ENCODE measurements around the gene STMN3. TPM values are rescaled to one million over a fixed set of nuclear protein-coding genes. Genes with fewer than 3 reads are reported as not detected.

The STMN3 gene
- total RNA-seq, 1 experiment from 2014 or later: 138 TPM

DNA sequence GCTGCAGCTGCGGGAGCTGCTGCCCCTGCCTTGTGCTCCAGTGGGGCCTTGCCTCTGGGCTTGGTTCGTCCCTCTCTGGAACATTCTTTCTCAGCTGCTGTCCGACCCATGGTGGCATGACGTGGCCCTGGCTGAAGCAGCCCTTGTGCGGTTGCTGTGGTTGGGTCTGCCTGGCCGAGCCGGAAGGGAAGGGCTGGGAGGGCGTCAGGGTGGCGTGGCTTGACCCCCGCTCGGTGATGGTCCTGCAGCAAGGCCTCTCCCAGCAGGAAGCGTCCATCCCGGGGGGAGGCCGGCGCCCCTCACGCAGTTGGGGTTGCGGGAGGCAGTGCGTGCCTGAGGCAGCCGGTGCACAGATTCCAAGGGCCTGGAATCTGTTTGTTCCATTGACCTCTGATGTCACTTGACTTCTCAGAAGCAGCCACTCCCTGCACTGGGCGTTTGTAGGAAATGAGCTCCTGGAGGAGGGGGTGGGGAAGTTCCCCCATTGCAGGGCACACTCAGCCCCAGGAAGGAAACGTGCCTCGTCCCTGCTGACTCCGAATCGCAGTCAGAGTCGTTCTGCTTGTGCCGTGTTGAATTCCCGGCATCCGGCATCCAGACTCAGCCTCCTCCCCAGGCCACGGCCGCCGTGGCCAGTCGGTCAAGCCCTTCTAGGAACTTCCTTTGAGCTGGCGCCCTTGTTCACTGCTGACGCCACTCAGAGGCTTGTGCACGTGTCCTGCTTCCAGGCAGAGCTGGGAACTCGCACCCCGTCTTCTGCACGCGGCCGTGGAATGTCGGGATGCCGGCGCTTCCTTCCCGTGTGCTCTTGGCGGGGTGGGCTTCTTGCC is 33.5 kb upstream of the STMN3 start:
- ChIA-PET POLR2A (interaction anchor here (0.9 to 1.0 kb wide), 2 partner anchors 28 to 44 kb away, joined by 4 to 5 read pairs; partner anchors contain the start of gene RTEL1), RAD21 (ENCODE audit: low non-redundant PET in 1 of 2, low total read pairs in 2 of 2, uncharacterized antibody in 2 of 2, unreplicated experiment in 2 of 2) (interaction anchor here in 1 of 2 experiments (1.1 kb wide), 1 partner anchor 28 kb away, joined by 4 read pairs; no protein-coding TSS in a partner anchor), CTCF (no interaction called here)
- peak; percentile 35 for ATAC-seq
- Histone ChIP-seq H3K27me3 (ENCODE audit: insufficient read depth, low read length) (no peaks in the 10 kb centered on the region), H3K9ac (ENCODE audit: low read length) (peak overlapping the region; percentile 67), H2AFZ (ENCODE audit: low read depth, low read length, poor library complexity, severe bottlenecking) (no peak overlapping the region), H4K20me1 (ENCODE audit: insufficient read depth) (no peaks in the 10 kb centered on the region), H3K79me2 (ENCODE audit: insufficient read depth, low read length) (peaks cover 30% of the 10 kb centered on the region), H3K9me2 (ENCODE audit: insufficient read depth) (no peaks in the 10 kb centered on the region), H3K4me3 (replicated peaks in 1 of 2; ENCODE audit: low read depth in 1 of 2, low read length in 2 of 2) (peak overlapping the region; percentile 7 to 34; a peak in 1 of 4 replicates), H3K27ac (ENCODE audit: low read depth, low read length) (peak overlapping the region; percentile 100), H3K36me3 (ENCODE audit: control insufficient read depth in 1 of 2, insufficient read depth in 2 of 2, low read length in 2 of 2) (peaks cover 0 to 10% of the 10 kb centered on the region in 2 experiments; a peak in 1 of 4 replicates), H3K4me2 (ENCODE audit: low read length) (peak overlapping the region; percentile 80), H3K9me3 (ENCODE audit: control insufficient read depth in 1 of 2, insufficient read depth in 1 of 2, low read depth in 1 of 2, low read length in 2 of 2) (no peaks in the 10 kb centered on the region), H3K4me1 (ENCODE audit: control insufficient read depth in 1 of 2, insufficient read depth in 2 of 2, low read length in 2 of 2) (peaks cover 60 to 99% of the 10 kb centered on the region in 2 experiments)
- no peak; the same call in 1 of the 2 replicates for TF ChIP-seq POLR2AphosphoS5 (IDR thresholded peaks at IDR 0.05; ENCODE audit: low read depth, low read length)
- TF ChIP-seq CEBPB (IDR thresholded peaks at IDR 0.05; ENCODE audit: low read depth): no peak
- TF ChIP-seq POLR2A (IDR thresholded peaks at IDR 0.05; ENCODE audit: borderline replicate concordance, extremely low read depth, insufficient read depth, insufficient read length): no peak
- TF ChIP-seq RAD21 (IDR thresholded peaks at IDR 0.05; ENCODE audit: low read depth): no peak
- no peak for TF ChIP-seq FOSL1 (IDR thresholded peaks at IDR 0.05; ENCODE audit: low read depth)
- no peak for TF ChIP-seq CTCF (IDR thresholded peaks at IDR 0.05 in 2 of 3, conservative IDR thresholded peaks at IDR 0.05 in 1 of 3; ENCODE audit: borderline replicate concordance in 1 of 3, insufficient read depth in 1 of 3, low read depth in 2 of 3, low read length in 2 of 3)
- TF ChIP-seq JUND (IDR thresholded peaks at IDR 0.05): no peak
- TF ChIP-seq EZH2 (IDR thresholded peaks at IDR 0.05): no peak
- TF ChIP-seq EZH2phosphoT487 (IDR thresholded peaks at IDR 0.05; ENCODE audit: borderline replicate concordance): no peak
- no peak; the same call in 1 of the 2 replicates for TF ChIP-seq ZFX (IDR thresholded peaks at IDR 0.05)
- TF ChIP-seq SRF (IDR thresholded peaks at IDR 0.05; ENCODE audit: low read depth): no peak
- TF ChIP-seq SP1 (IDR thresholded peaks at IDR 0.05; ENCODE audit: low read depth): no peak
- TF ChIP-seq, protein P1, sequence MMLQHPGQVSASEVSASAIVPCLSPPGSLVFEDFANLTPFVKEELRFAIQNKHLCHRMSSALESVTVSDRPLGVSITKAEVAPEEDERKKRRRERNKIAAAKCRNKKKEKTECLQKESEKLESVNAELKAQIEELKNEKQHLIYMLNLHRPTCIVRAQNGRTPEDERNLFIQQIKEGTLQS (IDR thresholded peaks at IDR 0.05): no peak
- no peak for TF ChIP-seq ZNF274 (IDR thresholded peaks at IDR 0.05; ENCODE audit: low read depth, low read length)
- TF ChIP-seq, protein P2, sequence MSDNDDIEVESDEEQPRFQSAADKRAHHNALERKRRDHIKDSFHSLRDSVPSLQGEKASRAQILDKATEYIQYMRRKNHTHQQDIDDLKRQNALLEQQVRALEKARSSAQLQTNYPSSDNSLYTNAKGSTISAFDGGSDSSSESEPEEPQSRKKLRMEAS (IDR thresholded peaks at IDR 0.05): no peak
- no peak for TF ChIP-seq SIN3A (IDR thresholded peaks at IDR 0.05; ENCODE audit: low read depth)
- TF ChIP-seq, protein P3, sequence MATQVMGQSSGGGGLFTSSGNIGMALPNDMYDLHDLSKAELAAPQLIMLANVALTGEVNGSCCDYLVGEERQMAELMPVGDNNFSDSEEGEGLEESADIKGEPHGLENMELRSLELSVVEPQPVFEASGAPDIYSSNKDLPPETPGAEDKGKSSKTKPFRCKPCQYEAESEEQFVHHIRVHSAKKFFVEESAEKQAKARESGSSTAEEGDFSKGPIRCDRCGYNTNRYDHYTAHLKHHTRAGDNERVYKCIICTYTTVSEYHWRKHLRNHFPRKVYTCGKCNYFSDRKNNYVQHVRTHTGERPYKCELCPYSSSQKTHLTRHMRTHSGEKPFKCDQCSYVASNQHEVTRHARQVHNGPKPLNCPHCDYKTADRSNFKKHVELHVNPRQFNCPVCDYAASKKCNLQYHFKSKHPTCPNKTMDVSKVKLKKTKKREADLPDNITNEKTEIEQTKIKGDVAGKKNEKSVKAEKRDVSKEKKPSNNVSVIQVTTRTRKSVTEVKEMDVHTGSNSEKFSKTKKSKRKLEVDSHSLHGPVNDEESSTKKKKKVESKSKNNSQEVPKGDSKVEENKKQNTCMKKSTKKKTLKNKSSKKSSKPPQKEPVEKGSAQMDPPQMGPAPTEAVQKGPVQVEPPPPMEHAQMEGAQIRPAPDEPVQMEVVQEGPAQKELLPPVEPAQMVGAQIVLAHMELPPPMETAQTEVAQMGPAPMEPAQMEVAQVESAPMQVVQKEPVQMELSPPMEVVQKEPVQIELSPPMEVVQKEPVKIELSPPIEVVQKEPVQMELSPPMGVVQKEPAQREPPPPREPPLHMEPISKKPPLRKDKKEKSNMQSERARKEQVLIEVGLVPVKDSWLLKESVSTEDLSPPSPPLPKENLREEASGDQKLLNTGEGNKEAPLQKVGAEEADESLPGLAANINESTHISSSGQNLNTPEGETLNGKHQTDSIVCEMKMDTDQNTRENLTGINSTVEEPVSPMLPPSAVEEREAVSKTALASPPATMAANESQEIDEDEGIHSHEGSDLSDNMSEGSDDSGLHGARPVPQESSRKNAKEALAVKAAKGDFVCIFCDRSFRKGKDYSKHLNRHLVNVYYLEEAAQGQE (IDR thresholded peaks at IDR 0.05; ENCODE audit: low read depth): no peak
- TF ChIP-seq CBX3 (IDR thresholded peaks at IDR 0.05; ENCODE audit: low read depth): no peak
- TF ChIP-seq YY1 (IDR thresholded peaks at IDR 0.05; ENCODE audit: extremely low read depth, insufficient replicate concordance, low read depth, low read length): no peak
- intact Hi-C loops (cut with micrococcal nuclease): no loop called here
- TSS peak; percentile 36 for BruUV-seq (replicated peaks)
- DNase-seq (ENCODE audit: low read depth, low spot score): peak; percentile 57
